Measurements from ENCODE around the gene GIT1. TPM values are rescaled to one million over a fixed set of nuclear protein-coding genes. Genes with fewer than 3 reads are reported as not detected.

GIT1 gene
- total and polyA plus RNA-seq, 2 of the 13 experiments (the other 11 are each of a cell fraction or from before 2014, with no cell fraction given) = 14.2 to 30.8 TPM

DNA sequence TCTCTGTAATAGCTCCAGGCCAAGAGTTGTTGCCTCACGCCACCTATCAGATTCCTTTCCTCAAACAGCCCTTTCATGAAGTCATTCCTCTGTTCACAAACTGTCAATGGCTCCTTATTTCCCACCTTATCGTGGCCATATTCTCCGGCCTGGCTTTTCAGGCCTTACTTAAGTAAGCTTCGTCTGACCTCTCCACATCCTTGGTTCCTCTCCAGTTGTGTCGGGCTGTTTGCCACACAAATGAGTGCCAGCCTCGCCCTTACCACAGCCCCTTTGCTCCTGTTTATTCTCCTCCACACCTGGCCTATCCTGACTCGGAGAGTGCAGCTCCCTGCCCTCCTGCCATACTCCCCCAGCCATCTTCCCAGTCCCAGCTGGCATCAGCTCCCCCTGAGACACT lies 18.9 kb downstream of the GIT1 start:
- no peaks in the 10 kb centered on the region; a peak in 1 of 5 replicates for H3K36me3 ChIP-seq (replicated peaks in 1 of 2; ENCODE audit: control insufficient read depth in 1 of 2, insufficient read depth in 2 of 2, low read length in 2 of 2)
- H2AFZ ChIP-seq (ENCODE audit: low read length) = no peak overlapping the region
- no peaks in the 10 kb centered on the region for H3K27me3 ChIP-seq (ENCODE audit: control insufficient read depth in 1 of 2, insufficient read depth in 2 of 2, low read length in 2 of 2)
- TF ChIP-seq FOSL1 (CRISPR knock-in tag; IDR thresholded peaks at IDR 0.05; ENCODE audit: borderline replicate concordance) (no peak), YEATS2 (CRISPR knock-in tag; IDR thresholded peaks at IDR 0.05; ENCODE audit: borderline replicate concordance) (no peak), CHD4 (IDR thresholded peaks at IDR 0.05; ENCODE audit: borderline replicate concordance, low read length) (no peak), POGZ (CRISPR knock-in tag; IDR thresholded peaks at IDR 0.05) (no peak), NCOA5 (CRISPR knock-in tag; IDR thresholded peaks at IDR 0.05) (no peak), SATB2 (CRISPR knock-in tag; IDR thresholded peaks at IDR 0.05) (no peak), BORCS8-MEF2B (CRISPR knock-in tag; IDR thresholded peaks at IDR 0.05) (no peak), ZFP1 (CRISPR knock-in tag; IDR thresholded peaks at IDR 0.05) (no peak), ZNF510 (CRISPR knock-in tag; IDR thresholded peaks at IDR 0.05; ENCODE audit: low read depth) (no peak), ZBTB26 (CRISPR knock-in tag; IDR thresholded peaks at IDR 0.05; ENCODE audit: borderline replicate concordance) (no peak), FOXC1 (CRISPR knock-in tag; IDR thresholded peaks at IDR 0.05; ENCODE audit: borderline replicate concordance) (no peak), DNMT1 (CRISPR knock-in tag; IDR thresholded peaks at IDR 0.05) (no peak), SOX13 (IDR thresholded peaks at IDR 0.05) (no peak), SOX13 (CRISPR knock-in tag; conservative IDR thresholded peaks at IDR 0.05 in 1 of 2, IDR thresholded peaks at IDR 0.05 in 1 of 2) (no peak), ZNF333 (CRISPR knock-in tag; IDR thresholded peaks at IDR 0.05; ENCODE audit: borderline replicate concordance) (no peak)
- TF ChIP-seq, protein P1, sequence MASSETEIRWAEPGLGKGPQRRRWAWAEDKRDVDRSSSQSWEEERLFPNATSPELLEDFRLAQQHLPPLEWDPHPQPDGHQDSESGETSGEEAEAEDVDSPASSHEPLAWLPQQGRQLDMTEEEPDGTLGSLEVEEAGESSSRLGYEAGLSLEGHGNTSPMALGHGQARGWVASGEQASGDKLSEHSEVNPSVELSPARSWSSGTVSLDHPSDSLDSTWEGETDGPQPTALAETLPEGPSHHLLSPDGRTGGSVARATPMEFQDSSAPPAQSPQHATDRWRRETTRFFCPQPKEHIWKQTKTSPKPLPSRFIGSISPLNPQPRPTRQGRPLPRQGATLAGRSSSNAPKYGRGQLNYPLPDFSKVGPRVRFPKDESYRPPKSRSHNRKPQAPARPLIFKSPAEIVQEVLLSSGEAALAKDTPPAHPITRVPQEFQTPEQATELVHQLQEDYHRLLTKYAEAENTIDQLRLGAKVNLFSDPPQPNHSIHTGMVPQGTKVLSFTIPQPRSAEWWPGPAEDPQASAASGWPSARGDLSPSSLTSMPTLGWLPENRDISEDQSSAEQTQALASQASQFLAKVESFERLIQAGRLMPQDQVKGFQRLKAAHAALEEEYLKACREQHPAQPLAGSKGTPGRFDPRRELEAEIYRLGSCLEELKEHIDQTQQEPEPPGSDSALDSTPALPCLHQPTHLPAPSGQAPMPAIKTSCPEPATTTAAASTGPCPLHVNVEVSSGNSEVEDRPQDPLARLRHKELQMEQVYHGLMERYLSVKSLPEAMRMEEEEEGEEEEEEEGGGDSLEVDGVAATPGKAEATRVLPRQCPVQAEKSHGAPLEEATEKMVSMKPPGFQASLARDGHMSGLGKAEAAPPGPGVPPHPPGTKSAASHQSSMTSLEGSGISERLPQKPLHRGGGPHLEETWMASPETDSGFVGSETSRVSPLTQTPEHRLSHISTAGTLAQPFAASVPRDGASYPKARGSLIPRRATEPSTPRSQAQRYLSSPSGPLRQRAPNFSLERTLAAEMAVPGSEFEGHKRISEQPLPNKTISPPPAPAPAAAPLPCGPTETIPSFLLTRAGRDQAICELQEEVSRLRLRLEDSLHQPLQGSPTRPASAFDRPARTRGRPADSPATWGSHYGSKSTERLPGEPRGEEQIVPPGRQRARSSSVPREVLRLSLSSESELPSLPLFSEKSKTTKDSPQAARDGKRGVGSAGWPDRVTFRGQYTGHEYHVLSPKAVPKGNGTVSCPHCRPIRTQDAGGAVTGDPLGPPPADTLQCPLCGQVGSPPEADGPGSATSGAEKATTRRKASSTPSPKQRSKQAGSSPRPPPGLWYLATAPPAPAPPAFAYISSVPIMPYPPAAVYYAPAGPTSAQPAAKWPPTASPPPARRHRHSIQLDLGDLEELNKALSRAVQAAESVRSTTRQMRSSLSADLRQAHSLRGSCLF (CRISPR knock-in tag; IDR thresholded peaks at IDR 0.05; ENCODE audit: borderline replicate concordance) = no peak
- POLR2A ChIA-PET = no interaction called here
- intact Hi-C loops (cut with micrococcal nuclease; ENCODE audit: unreplicated experiment) (no loop called here), in situ Hi-C loops (cut with HindIII; ENCODE audit: extremely low pct_ligation_motif_present, low pct_unique_long_range_greater_than_20kb) (no loop called here)
- WGBS (ENCODE audit: low lambda C conversion rate) = 95% methylated on average over 7 of the region's 7 CpGs
- H3K4me2 ChIP-seq (ENCODE audit: low read depth, low read length) = no peak overlapping the region
- no peak for FAIRE-seq
- H3K79me2 ChIP-seq (ENCODE audit: insufficient read depth, low read length) = no peaks in the 10 kb centered on the region
- no peak for ATAC-seq
- DNase-seq (ENCODE audit: low spot score) = no peak
- no peak overlapping the region for H3K9ac ChIP-seq (ENCODE audit: insufficient read depth, low read depth, low read length)
- H3K9me3 ChIP-seq (ENCODE audit: low read length) = no peaks in the 10 kb centered on the region
- CTCF ChIA-PET (ENCODE audit: low intra/inter-chr PET ratio, low total read pairs) = no interaction called here
- no peak overlapping the region for H3K4me3 ChIP-seq (replicated peaks in 1 of 3; ENCODE audit: insufficient read depth in 1 of 3, low read depth in 2 of 3, low read length in 3 of 3)
- no peaks in the 10 kb centered on the region for H4K20me1 ChIP-seq (ENCODE audit: insufficient read depth, low read length)
- H3K27ac ChIP-seq (ENCODE audit: extremely low read length, insufficient read depth, low read length) = no peak overlapping the region
- no TSS peak for BruUV-seq (replicated peaks)
- H3K4me1 ChIP-seq (ENCODE audit: insufficient read depth, low read length) = peaks cover 37% of the 10 kb centered on the region
